GM21825 (cell line): ENCODE data around the gene MAGI2.
"Not testable (repeated sequence)": the region's sequence is repeated elsewhere in the genome, so short reads cannot be mapped to it uniquely, and the experiment has no call there.

Experiments
- ATAC-seq: cut with Tn5 transposase; IDR thresholded peaks from one replicate; pipeline ENCODE4 v1.9.1; 2021; ENCODE audit warnings: mild to moderate bottlenecking, moderate library complexity; ENCODE audit not compliant: unreplicated experiment

The MAGI2 gene

DNA sequence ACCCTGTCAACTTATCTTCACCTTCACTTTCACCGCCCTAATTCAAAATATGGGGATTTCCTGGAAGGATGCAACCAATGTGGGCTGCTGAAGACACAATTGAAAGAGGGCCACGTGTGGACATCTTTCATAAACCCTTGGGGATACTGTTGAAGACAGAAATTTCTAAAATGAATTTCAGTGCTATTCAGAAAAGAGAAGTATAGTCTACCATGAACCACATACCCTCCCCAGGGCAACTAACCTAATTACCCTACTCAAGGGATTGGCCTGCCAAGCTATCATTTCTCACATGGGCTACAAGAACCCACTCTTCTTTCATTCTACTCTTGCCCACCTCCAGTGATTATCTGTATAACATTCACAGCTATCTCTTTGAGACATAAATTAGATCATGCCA lies 1428.9 kb downstream of the MAGI2 start:
- no peak for ATAC-seq

DNA sequence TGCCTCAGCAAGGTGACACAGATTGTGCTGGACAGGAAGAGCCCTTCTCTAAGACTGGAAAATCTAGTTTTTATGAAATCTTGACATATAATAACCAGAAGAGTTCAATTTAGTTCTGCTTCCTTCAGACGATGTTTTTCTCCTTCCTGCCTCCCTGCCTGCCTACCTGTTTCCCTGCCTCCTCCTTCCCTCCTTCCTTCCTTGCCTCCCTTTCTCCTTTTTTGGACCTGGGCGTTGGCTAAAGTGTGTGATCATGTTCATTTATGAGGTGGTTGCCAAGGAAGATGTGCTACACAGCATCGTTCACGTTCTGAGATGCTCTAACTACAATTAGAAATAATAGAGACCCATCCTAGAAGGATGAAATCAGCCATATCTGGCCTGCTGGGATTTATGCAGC lies 1430.3 kb downstream of the MAGI2 start:
- ATAC-seq = no peak

DNA sequence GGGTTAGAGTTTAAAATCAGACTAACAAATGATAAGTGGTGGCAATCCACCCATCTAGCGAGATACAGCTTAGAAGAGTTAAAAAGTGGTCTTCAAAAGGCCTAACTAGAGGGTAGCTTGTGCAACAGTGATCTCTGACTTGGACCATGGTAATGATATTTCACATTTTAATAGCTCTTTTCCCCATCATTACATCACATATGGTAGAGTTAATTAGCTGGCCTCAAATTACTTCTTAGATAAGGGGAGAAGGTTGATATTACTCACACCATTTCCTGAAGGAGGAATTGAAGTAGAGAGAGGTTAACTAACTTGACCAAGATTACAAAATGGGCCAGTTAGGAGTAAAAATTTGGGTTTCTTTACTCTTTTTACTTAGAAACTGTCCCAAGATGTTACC lies 1431.3 kb downstream of the MAGI2 start:
- ATAC-seq = no peak

DNA sequence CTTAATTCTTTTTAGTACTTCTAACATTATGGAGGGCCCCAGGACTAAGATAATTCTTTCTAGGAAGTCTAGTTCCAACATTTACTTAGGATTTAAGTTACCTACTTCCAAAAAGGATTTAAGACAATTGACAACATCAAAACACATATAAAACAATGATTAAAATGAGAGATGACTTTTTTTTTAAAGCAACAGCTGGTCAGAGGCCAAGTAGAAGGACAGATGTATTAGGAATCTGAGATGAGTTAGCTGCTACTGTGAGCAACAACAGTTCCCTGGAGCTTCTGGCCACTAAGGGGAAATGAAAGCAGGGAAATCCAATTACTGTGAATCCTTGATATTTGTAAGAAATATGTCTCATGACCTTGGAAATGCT lies 1432.6 kb downstream of the MAGI2 start:
- ATAC-seq = no peak

DNA sequence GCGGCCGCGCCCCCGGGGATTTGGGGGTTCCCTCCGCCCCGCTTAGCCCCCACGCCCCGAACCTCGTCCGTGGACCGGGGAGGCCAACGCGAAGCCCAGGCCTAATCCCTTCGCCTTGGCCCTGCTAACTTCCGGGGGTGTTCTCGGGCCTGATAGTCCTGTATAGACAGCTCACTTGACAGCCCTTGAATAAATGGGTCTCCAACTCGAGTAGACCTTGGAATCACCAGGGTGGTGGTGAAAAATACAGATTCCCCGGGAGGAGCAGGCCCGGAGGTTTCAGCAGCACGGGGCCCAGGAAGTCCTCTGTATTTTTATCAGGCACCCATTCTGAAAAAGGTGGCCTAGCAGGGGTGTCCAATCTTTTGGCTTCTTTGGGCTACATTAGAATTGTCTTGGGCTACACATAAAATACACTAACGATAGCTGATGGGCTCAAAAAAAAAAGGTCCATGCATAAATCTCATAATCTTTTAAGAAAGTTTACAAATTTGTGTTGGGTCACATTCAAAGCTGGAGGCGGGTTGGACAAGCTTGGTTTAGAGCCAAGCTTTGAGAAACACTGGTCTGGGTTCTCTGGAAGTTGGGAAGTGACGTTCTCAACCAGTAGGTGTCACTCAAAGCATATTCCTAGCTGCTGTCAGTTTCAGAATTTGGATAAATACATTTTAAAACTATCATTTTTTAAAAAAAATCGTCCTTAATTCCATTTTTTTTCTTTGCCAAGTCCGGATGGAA lies 1433.2 kb downstream of the MAGI2 start:
- peak; percentile 48 for ATAC-seq

DNA sequence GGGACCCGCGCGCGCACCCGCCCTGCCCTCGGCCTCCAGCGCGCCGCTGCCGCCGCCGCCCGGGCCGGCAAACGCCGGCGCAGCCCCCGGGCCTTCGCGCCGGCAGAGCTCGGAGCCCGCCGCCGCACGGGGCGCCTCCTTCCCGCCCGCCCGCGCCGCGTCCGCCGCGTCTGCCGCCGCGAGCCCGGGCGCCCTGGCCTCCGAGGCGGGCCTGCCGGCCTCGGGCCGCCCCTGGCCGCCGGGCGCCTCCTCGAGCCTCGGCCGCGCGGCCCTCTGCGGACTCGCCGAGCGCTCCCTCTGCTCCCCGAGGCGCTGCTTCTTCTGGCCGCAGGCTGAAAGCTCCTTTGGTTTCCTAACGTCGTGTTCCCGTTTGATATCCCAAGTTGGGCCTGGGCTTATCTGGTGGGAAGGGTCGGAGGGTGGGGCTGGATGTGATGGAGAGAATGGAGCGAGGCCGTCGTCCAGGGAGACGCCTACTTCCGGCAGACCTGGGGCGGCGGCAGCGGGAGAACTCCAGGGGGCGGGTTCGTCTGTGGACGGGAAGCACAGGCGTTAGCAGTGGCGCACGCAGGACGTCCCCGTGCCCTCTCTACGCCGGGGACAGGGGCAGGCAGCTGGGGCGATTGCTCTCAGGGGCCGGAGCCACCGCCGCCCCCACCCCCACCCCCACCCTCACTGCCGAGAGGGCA lies 1433.9 kb downstream of the MAGI2 start:
- ATAC-seq = peak; percentile 84

DNA sequence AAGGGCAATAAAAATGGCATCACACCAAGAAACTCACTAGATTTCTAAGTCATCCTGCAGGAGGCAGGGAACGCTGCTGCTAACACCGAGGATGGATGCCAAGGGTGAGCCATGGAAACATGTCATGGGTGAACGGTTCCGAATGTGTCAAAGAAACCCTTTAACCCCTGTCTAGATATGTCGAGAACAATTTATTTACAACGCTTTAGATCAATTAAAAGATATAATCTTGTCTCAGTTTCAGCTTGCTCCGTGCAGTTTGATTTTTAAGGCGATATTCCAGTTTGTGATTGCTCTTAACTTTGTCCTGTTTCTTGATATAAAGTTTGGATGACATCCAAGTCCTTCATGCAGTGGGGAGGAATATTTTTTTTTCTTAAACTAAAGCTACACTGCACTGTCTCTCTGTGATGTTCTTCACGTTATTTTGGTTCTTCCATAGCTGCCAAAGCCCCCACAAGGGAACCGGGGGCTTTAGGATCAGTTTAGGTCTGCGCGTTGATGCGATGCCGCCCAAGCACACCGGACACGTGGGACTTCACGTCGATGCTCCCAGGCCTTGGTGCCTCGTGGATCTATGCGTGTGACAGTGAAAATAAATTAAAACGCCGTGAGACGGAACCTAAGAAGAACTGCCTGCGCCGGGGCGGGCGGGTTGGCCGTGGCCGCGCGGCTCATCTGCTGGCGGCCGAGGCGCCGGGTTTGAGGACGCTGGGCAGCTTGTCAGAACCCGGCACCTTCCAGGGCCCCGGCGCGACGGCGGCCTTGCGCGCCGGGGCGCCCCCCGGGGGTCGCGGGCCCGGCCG lies 1434.6 kb downstream of the MAGI2 start:
- peak; percentile 18 for ATAC-seq

DNA sequence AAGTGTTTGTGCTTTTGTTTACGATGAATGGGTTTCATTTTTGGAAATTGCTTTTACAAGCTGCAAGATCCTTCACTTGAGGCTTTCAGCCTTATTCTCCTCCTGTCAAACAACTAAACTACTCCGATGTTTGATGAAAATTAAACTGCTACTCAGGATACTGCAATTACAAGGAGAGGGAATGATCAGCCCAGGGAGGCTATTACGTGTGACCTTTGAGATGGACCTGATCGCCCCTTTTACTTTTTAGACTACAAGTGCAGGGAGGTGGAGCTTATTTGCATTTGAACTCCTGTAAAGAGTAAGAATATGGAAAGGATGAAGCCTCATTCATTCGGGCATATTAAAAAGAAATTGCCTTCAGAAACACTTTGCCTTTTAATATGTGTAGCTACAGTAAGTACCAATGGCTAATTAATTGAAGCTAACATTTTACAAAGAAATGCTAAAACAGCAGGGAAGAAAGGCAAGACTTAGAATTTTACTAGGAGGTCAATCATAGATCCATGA lies 1435.8 kb downstream of the MAGI2 start:
- ATAC-seq = no peak

DNA sequence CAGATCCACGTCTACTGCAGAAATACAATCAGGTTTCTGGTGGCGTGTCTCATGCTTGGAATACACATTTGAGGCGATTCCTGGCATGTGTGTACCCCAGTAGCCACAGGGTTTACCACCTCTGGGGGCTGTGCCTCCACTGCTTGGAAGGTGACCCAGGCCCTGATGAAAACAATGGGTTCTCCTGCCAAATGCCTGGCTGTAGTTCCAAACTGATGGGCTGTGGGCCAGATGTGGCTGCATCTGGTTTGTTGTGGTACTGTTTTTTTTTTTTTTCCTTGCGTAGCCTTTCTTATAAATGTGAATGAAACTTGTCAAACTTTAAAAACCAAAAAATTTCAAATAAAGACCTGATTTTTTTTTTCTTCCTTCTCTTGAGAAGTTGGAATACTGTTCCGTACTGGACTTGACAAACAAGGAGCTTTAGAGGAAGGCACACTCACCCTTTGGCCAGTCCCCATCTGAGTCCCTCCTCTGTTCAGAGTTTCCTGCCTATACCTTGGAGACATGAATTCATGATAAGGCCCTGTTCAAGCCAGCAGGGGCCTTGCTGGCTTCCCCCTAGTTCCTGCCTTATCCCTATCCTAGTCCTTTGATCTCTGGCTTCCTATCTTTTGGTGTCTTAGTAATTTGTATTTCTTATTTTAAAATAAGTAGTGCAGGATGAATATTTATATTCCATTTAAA lies 1437.8 kb downstream of the MAGI2 start:
- no peak for ATAC-seq

DNA sequence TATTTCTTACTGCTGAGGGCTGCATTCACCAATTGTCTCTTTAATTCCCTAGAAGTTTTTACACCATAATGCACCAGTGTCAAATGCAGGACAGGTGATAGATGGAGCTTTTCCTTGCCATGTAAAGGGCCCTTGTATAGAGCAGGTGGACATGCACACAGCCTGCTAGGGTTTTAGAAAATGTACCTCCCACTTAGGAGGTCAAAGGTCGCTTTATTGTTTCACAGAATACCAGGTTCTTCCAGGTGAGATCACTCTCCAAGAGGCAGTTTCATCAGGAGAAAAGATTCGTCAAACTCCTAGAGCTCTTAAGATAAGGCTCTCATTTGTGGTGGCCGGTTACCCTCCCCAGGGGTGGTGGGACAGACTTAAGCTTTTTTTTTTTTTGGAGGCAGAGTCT lies 1439.1 kb downstream of the MAGI2 start:
- no peak for ATAC-seq

DNA sequence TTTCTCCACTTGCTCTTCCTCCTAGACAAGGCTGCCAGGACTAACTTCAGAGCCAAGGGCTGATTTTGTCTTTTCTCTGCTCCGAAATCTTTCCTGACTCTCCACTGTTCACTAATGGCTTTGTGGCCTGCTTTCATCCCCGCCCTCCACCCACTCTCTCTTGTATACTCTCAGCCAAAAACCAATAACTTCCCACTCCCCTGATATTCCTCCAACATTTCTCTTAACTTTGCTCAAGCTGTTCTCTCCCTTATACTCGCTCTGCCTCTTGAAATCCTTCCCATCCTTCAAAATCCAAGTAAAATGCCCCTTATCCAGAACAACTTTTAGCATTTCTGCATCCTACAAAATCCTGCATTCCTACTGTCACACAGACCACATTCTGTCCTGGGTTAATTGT lies 1440.1 kb downstream of the MAGI2 start:
- no peak for ATAC-seq

DNA sequence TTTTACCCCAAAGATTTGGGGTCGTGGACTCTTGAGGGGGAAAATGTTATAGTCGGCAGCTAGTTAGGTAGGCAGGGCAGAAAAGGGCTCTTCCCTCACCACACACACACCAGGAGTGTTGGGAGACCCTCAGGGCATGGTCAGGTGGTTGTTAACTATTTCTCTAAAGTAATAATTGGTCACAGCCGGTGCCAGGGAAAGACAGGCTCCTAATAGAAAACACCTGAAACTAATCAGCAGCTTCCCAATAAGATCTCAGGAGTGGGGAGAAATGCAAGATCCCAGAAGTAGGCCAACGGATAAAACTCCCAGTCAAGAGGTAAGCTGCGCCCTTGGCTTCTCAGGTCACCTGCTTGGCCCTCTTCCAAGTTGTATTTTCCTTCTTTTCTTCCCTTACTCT lies 1441.8 kb downstream of the MAGI2 start:
- no peak for ATAC-seq

DNA sequence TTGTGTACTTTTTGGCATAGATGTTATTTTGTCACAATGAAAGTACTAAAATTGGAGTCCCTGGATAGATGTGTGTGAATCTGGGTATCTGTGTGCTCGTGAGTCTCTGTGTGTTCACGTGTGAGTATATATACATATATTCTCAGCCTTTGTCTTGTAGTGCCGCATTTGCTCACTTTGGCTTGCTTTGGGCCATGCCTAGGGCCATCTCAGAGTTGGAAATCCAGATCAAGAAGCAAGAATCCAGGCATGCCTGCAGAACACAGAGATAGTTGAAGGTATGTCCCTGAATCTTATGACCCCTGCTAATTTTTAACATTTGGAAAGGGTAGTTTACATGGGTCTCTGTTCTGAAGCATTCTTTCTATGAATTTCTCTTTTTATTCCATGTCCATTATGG lies 1446.2 kb downstream of the MAGI2 start:
- ATAC-seq = no peak

DNA sequence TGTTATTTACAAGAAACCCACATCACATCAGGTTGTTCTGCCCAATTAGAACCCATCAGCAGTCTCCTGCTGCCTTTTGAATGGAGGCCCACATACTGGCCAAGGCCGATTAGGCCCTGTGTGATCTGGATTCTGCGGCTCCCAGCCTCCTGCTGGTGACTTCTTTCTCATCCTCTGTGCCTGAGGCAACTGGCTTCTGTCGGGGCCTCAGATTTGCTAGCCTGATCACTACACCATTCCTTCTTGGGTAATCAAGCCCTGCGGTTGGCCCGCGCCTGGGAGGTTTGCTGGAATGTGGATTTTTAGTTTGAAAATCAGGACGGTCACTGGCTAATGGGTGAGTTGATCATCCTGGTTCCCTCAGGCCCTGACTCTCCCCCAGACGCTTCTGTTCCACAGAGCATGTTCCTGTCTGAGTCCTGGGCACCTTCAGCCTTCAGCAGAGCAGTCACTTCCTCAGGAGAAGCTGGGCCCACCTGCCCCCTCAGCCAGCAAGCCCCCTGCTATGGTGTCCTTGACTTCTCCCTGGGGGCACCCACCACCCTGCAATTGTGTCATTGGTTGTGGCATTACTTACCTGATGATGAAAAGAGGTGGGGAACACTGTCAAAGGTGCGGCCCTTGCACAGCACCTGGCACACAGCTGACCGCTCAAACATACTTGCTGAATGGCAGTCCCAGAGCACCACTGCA lies 1447.3 kb downstream of the MAGI2 start:
- no peak for ATAC-seq

DNA sequence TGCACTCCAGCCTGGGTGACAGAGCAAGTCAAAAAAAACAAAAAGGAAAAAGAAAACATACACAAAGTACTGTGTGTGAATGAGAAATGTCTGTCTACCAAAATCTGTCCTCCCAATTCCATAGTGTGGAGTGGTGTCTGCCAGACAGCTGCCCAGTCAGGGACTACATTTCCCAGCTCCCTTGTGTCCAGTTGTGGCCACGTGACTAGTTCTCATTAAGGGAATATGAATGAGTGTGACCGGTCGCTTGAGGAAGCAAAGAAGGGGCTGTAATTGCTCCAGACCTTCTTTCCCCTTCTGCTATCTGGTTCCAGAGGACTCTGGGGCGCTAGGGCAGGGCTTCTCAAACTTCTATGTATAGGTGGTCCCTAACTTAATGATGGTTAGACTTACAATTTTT lies 1450.8 kb downstream of the MAGI2 start:
- no peak for ATAC-seq

DNA sequence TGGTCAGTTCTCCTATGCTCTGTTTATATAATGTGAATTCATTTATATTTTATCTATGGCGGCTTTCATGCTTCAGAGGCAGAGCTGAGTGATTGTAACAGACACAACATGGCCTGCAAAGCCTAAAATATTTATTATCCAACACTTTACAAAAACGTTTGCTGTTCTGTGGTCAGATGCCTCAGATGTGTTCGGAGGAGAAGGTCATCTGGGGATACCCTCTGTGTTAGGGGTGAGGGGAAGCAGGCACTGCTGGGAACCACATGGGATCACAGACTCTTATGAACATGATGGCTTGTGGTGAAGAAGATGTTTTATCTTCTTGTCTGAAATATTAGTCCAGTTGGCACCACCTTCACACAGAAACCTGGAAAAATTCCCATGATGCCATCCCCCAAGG lies 1451.4 kb downstream of the MAGI2 start:
- ATAC-seq = no peak

DNA sequence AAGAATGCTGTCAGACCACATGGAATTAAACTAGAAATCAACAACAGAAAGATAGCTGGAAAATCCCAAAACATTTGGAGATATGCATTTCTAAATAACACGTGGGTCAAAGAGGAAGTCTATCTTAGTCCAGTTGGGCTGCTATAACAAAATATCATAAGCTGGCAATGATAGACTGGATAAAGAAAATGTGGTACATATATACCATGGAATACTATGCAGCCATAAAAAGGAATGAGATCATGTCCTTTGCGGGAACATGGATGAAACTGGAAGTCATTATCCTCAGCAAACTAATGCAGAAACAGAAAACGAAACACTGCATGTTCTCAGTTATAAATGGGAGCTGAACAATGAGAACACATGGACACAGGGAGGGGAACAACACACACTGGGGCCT lies 1454.3 kb downstream of the MAGI2 start:
- not testable (repeated sequence) for ATAC-seq

DNA sequence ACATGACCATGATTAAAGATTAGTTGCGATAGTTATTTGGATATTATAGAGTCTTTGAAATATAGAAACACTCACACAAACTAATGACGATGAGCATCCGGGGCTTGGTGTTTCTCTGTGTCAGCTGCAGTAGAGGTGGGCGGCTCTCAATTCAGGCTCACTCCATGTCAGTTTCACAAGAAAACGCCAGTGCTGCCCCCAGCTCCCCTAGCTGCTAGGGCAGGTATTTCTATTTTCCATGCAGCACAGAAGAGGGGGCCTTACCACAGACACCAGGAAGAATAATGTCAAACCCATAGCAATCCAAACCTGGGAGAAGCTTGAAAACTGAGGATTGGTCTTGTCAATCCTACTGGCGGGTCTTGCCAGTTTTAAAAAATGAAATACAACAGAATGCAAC lies 1457.8 kb downstream of the MAGI2 start:
- no peak for ATAC-seq

DNA sequence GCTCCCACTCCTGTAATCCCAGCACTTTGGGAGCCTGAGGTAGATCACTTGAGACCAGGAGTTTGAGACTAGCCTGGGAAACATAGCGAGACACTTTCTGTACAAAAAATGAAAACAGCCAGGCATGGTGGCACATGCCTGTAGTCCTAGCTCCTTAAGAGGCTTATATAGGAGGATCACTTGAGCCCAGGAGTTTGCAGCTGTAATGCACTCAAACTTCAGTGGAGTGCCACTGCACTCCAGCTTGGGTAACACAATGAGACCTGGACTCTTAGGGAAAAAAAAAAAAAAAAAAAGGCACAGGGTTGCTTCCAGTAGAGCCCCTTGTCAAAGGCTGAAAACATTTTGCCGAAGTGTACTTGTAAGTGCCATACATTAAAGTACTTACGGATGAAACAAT lies 1459.6 kb downstream of the MAGI2 start:
- no peak for ATAC-seq

DNA sequence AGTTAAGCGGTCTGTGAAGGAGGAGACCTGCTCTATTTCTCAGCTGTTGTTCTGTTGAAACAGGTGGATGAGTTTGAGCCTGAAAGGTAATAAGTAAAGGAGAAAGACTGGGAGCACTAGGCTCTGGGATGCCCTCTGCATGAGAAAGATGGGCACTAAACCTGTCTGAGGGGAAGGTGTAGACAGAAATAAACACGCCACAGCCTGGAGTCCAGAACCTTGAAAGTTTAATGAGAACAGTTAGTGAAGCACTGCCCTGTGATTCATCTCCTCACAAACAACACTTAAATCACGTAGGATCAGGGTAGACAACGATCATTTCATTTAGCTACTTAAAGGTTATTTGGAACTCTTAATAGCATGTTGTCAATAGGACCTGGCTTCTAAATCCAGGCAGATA lies 1461.8 kb downstream of the MAGI2 start:
- no peak for ATAC-seq
